Measurements from ENCODE around the gene SNN.

Gene SNN

GRCh38 chr16:11655655-11656054, 12.6 kb upstream of the SNN start:
- peaks cover 0 to 12% of the 10 kb centered on the region in 2 experiments for H3K4me1 ChIP-seq (ENCODE audit: control insufficient read depth in 1 of 2, insufficient read depth in 1 of 2, low read depth in 1 of 2, low read length in 1 of 2)
- H3K4me3 ChIP-seq (ENCODE audit: low read depth in 1 of 2, low read length in 1 of 2): no peak overlapping the region
- no peaks in the 10 kb centered on the region for H3K36me3 ChIP-seq
- no peaks in the 10 kb centered on the region for H3K9me3 ChIP-seq
- no peak for TF ChIP-seq CTCF (IDR thresholded peaks at IDR 0.05)
- H3K27me3 ChIP-seq: peaks cover 5% of the 10 kb centered on the region
- no peak overlapping the region for H3K27ac ChIP-seq

- Histone ChIP-seq H3K36me3 (no peaks in the 10 kb centered on the region), H3K27me3 (no peaks in the 10 kb centered on the region), H3K4me3 (ENCODE audit: low read depth in 1 of 2, low read length in 1 of 2) (no peak overlapping the region), H3K4me1 (ENCODE audit: control insufficient read depth in 1 of 2, insufficient read depth in 1 of 2, low read depth in 1 of 2, low read length in 1 of 2) (peaks cover 0 to 3% of the 10 kb centered on the region in 2 experiments), H3K27ac (no peak overlapping the region), H3K9me3 (no peaks in the 10 kb centered on the region)
- TF ChIP-seq CTCF (IDR thresholded peaks at IDR 0.05): no peak
Measured at GRCh38 chr16:11657556-11657955, 10.7 kb upstream of the SNN start.

- H3K27ac ChIP-seq: no peak overlapping the region
- peaks cover 0 to 3% of the 10 kb centered on the region in 2 experiments for H3K4me1 ChIP-seq (ENCODE audit: control insufficient read depth in 1 of 2, insufficient read depth in 1 of 2, low read depth in 1 of 2, low read length in 1 of 2)
- H3K27me3 ChIP-seq: peaks cover 5% of the 10 kb centered on the region
- no peaks in the 10 kb centered on the region for H3K36me3 ChIP-seq
- no peak for TF ChIP-seq CTCF (IDR thresholded peaks at IDR 0.05)
- no peak overlapping the region for H3K4me3 ChIP-seq (ENCODE audit: low read depth in 1 of 2, low read length in 1 of 2)
- no peaks in the 10 kb centered on the region for H3K9me3 ChIP-seq
Measured at GRCh38 chr16:11658896-11659708, 9.2 kb upstream of the SNN start.

GRCh38 chr16:11660565-11660964, 7.7 kb upstream of the SNN start:
- TF ChIP-seq CTCF (IDR thresholded peaks at IDR 0.05): no peak
- no peak overlapping the region for H3K4me3 ChIP-seq (ENCODE audit: low read depth in 1 of 2, low read length in 1 of 2)
- H3K27ac ChIP-seq: no peak overlapping the region
- H3K36me3 ChIP-seq: no peaks in the 10 kb centered on the region
- H3K9me3 ChIP-seq: no peaks in the 10 kb centered on the region
- peaks cover 0 to 7% of the 10 kb centered on the region in 2 experiments for H3K4me1 ChIP-seq (ENCODE audit: control insufficient read depth in 1 of 2, insufficient read depth in 1 of 2, low read depth in 1 of 2, low read length in 1 of 2)
- peaks cover 14% of the 10 kb centered on the region for H3K27me3 ChIP-seq

- Histone ChIP-seq H3K4me3 (ENCODE audit: low read depth in 1 of 2, low read length in 1 of 2) (no peak overlapping the region), H3K36me3 (no peaks in the 10 kb centered on the region), H3K27me3 (peaks cover 34% of the 10 kb centered on the region), H3K4me1 (ENCODE audit: control insufficient read depth in 1 of 2, insufficient read depth in 1 of 2, low read depth in 1 of 2, low read length in 1 of 2) (peaks cover 3 to 10% of the 10 kb centered on the region in 2 experiments), H3K9me3 (no peaks in the 10 kb centered on the region), H3K27ac (no peak overlapping the region)
- TF ChIP-seq CTCF (IDR thresholded peaks at IDR 0.05): no peak
Measured at GRCh38 chr16:11662582-11662981, 5.7 kb upstream of the SNN start.

All from neutrophil (primary cell).